Testis (tissue), 2 donors: ENCODE results near the gene SMIM22.

Experiments used
- CTCF ChIP-seq, 3 experiments: fragments of 450-650 bp in 2 of 3; fragments of 200-600 bp in 1 of 3; sonication (generic) in 1 of 3; IDR thresholded peaks; one replicate each; pipeline ENCODE4 v1.5.1; 2016 to 2019; ENCODE audit warnings: antibody characterized with exemption in 3 of 3, mild to moderate bottlenecking in 2 of 3, moderate library complexity in 1 of 3
- POLR2A ChIP-seq: fragments of 450-650 bp; IDR thresholded peaks from one replicate; pipeline ENCODE4 v1.6.1; 2017; ENCODE audit warnings: antibody characterized with exemption, mild to moderate bottlenecking, moderate library complexity

GRCh38 chr16:4790871-4791270 lies 4.3 kb upstream of the SMIM22 start:
- no peak for TF ChIP-seq CTCF (IDR thresholded peaks at IDR 0.05)
- TF ChIP-seq POLR2A: no peak
